Muscle layer of duodenum (tissue), 2 donors: ENCODE data around the gene VEPH1.

Experiments
- H3K27ac ChIP-seq: one replicate; pipeline ENCODE4 v1.7.0; 2013; ENCODE audit warnings: mild to moderate bottlenecking, low read length
- H3K27me3 ChIP-seq: one replicate; pipeline ENCODE4 v1.7.0; 2013; ENCODE audit warnings: low read depth, mild to moderate bottlenecking, control low read depth, low read length
- H3K36me3 ChIP-seq, 2 donors: one replicate each; pipeline ENCODE4 v1.7.0; 2013; ENCODE audit warnings: low read length in 2 of 2, control low read depth in 1 of 2, mild to moderate bottlenecking in 1 of 2; ENCODE audit not compliant: insufficient read depth in 2 of 2, control insufficient read depth in 1 of 2
- H3K4me1 ChIP-seq, 2 donors: one replicate each; pipeline ENCODE4 v1.7.0; 2013; ENCODE audit warnings: low read length in 2 of 2, mild to moderate bottlenecking in 2 of 2, control low read depth in 1 of 2, moderate library complexity in 1 of 2; ENCODE audit not compliant: insufficient read depth in 2 of 2, control insufficient read depth in 1 of 2
- H3K4me3 ChIP-seq, 2 donors: one replicate each; pipeline ENCODE4 v1.7.0; 2013; ENCODE audit warnings: low read length in 2 of 2, low read depth in 1 of 2, mild to moderate bottlenecking in 1 of 2
- H3K9me3 ChIP-seq, 2 donors: one replicate each; pipeline ENCODE4 v1.7.0; 2013; ENCODE audit warnings: low read length in 2 of 2, control low read depth in 1 of 2, mild to moderate bottlenecking in 1 of 2; ENCODE audit not compliant: control insufficient read depth in 1 of 2
- donor health status: healthy.

VEPH1 gene

GRCh38 chr3:157398598-157398997 lies 104.6 kb downstream of the VEPH1 start:
- H3K27ac ChIP-seq: no peak overlapping the region
- no peaks in the 10 kb centered on the region for H3K4me1 ChIP-seq
- no peak overlapping the region for H3K4me3 ChIP-seq
- H3K27me3 ChIP-seq: no peaks in the 10 kb centered on the region
- no peaks in the 10 kb centered on the region for H3K9me3 ChIP-seq
- no peaks in the 10 kb centered on the region for H3K36me3 ChIP-seq

GRCh38 chr3:157394411-157394810 lies 108.8 kb downstream of the VEPH1 start:
- H3K27ac ChIP-seq: no peak overlapping the region
- H3K4me1 ChIP-seq: no peaks in the 10 kb centered on the region
- H3K9me3 ChIP-seq: no peaks in the 10 kb centered on the region
- H3K4me3 ChIP-seq: no peak overlapping the region
- no peaks in the 10 kb centered on the region for H3K36me3 ChIP-seq
- H3K27me3 ChIP-seq: no peaks in the 10 kb centered on the region

DNA sequence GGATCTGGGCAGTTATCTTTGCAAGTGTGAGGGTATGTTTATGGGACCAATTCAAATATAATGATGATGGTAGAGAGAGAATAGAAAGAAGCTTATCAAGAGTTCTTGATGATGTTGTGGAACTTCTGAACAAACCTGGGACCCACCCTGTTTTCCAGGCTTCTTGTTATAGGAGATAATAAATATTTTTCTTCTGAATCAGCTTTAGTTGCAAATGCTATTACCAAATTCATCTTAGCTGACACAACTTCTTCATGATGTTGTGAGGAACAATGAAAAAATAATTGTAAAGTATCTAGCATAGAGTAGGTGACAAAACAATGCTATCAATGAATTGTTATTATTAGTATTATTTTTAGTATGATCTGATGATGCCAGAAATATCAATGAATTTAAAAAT lies 110.1 kb downstream of the VEPH1 start:
- H3K9me3 ChIP-seq: no peaks in the 10 kb centered on the region
- H3K4me3 ChIP-seq: no peak overlapping the region
- no peak overlapping the region for H3K27ac ChIP-seq
- no peaks in the 10 kb centered on the region for H3K4me1 ChIP-seq
- H3K36me3 ChIP-seq: no peaks in the 10 kb centered on the region
- no peaks in the 10 kb centered on the region for H3K27me3 ChIP-seq

- H3K9me3 ChIP-seq: no peaks in the 10 kb centered on the region
- no peaks in the 10 kb centered on the region for H3K36me3 ChIP-seq
- H3K4me1 ChIP-seq: no peaks in the 10 kb centered on the region
- H3K27me3 ChIP-seq: no peaks in the 10 kb centered on the region
- H3K27ac ChIP-seq: no peak overlapping the region
- no peak overlapping the region for H3K4me3 ChIP-seq
Observed at GRCh38 chr3:157392104-157392503, 111.1 kb downstream of the VEPH1 start.

DNA sequence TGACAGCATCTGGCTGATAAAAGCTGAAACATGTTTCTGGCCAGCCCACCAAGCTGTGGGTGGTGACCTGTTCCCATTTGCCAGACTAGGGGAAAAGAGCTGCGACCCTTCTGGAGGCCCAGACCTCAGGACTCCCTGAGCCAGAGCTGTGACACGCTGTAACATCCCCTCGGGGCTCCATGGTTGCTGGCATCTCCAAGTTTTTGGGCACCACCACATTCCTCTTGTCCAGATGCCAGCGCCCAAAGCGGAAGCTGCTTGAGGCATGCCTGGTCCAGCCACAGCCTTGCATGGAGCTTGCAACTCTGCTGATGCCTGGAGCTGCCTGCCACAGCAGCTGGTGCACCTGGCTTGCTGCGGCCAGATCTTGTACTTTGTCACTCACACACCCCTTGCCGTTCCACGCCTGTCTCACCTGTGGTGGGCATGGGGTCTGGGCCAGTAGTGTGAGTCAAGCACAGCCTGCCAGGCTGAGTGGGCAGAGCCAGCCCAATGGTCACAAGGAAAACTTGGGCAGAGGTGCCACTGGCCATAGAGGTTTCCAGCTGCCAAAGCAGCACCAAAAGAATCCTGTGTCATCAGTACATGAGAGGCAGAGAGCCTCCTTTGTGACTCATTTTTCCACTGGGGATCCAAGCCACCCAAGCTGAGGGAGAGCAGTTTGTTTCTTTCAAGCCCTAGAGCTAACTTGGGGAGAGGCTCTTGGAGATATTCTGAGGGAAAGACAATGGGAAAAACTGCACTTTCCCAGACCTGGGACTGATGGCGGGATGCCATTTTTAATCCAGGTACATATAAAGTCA lies 112.3 kb downstream of the VEPH1 start:
- no peaks in the 10 kb centered on the region for H3K36me3 ChIP-seq
- H3K27me3 ChIP-seq: no peaks in the 10 kb centered on the region
- H3K9me3 ChIP-seq: no peaks in the 10 kb centered on the region
- no peaks in the 10 kb centered on the region for H3K4me1 ChIP-seq
- H3K4me3 ChIP-seq: no peak overlapping the region
- no peak overlapping the region for H3K27ac ChIP-seq

- no peaks in the 10 kb centered on the region for H3K27me3 ChIP-seq
- no peak overlapping the region for H3K4me3 ChIP-seq
- H3K36me3 ChIP-seq: no peaks in the 10 kb centered on the region
- H3K4me1 ChIP-seq: peaks cover 0 to 4% of the 10 kb centered on the region in 2 donors
- H3K9me3 ChIP-seq: no peaks in the 10 kb centered on the region
- H3K27ac ChIP-seq: no peak overlapping the region
Observed at GRCh38 chr3:157388976-157389375, 114.2 kb downstream of the VEPH1 start.

GRCh38 chr3:157387708-157388435 lies 115.3 kb downstream of the VEPH1 start:
- Histone ChIP-seq H3K4me3 (no peak overlapping the region), H3K36me3 (no peaks in the 10 kb centered on the region), H3K27me3 (no peaks in the 10 kb centered on the region), H3K9me3 (no peaks in the 10 kb centered on the region), H3K4me1 (peaks cover 0 to 4% of the 10 kb centered on the region in 2 donors), H3K27ac (no peak overlapping the region)

GRCh38 chr3:157384491-157384890 lies 118.7 kb downstream of the VEPH1 start:
- no peak overlapping the region for H3K4me3 ChIP-seq
- H3K36me3 ChIP-seq: no peaks in the 10 kb centered on the region
- peaks cover 0 to 4% of the 10 kb centered on the region in 2 donors for H3K4me1 ChIP-seq
- no peak overlapping the region for H3K27ac ChIP-seq
- H3K27me3 ChIP-seq: no peaks in the 10 kb centered on the region
- H3K9me3 ChIP-seq: no peaks in the 10 kb centered on the region

- H3K4me1 ChIP-seq: peaks cover 0 to 4% of the 10 kb centered on the region in 2 donors
- H3K4me3 ChIP-seq: no peak overlapping the region
- no peaks in the 10 kb centered on the region for H3K36me3 ChIP-seq
- H3K27ac ChIP-seq: no peak overlapping the region
- no peaks in the 10 kb centered on the region for H3K9me3 ChIP-seq
- no peaks in the 10 kb centered on the region for H3K27me3 ChIP-seq
Observed at GRCh38 chr3:157384031-157384430, 119.2 kb downstream of the VEPH1 start.

- Histone ChIP-seq H3K4me1 (peaks cover 0 to 4% of the 10 kb centered on the region in 2 donors), H3K27me3 (no peaks in the 10 kb centered on the region), H3K36me3 (no peaks in the 10 kb centered on the region), H3K9me3 (no peaks in the 10 kb centered on the region), H3K4me3 (no peak overlapping the region), H3K27ac (no peak overlapping the region)
Observed at GRCh38 chr3:157381606-157382005, 121.6 kb downstream of the VEPH1 start.

DNA sequence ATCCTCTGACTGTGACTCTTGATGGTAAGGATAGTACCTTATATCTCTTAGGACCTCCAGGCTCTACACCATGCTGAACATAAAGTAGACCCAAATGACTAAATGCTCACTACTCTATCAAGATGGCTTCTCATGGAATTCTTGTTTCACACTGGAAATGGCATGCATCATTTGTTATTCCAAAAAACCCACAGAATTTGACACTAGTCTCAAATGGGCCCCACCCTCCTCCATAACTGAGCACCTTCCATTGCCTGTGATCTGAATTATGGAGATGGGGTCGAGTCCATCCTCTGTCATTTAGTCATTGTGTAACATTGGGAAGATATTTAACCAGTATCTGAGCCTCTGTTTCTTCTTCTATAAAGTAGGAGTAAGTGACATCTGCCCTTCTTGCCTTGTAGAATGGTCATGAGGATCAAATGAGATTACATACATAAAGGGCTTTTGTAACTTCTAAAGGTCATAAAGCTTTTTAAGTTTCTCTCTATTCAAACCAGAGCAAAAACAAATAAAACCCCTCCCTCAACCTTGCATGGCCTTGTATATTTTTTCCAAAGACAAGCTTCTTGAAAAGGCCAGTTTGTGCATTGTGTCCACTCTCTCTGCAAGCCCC lies 123.6 kb downstream of the VEPH1 start:
- no peaks in the 10 kb centered on the region for H3K36me3 ChIP-seq
- no peaks in the 10 kb centered on the region for H3K9me3 ChIP-seq
- no peak overlapping the region for H3K4me3 ChIP-seq
- peaks cover 0 to 1% of the 10 kb centered on the region in 2 donors for H3K4me1 ChIP-seq
- H3K27ac ChIP-seq: no peak overlapping the region
- no peaks in the 10 kb centered on the region for H3K27me3 ChIP-seq
